A549 (cell line): ENCODE data around the gene ATAD5.

ENCODE experiments used
- NPAS2 ChIP-seq: fragments of 250-450 bp; sonication (Bioruptor Pico); IDR thresholded peaks from 2 replicates; pipeline ENCODE4 v1.8.0; 2022; ENCODE audit warnings: mild to moderate bottlenecking, moderate library complexity, borderline replicate concordance
- RAD21 ChIP-seq, 2 experiments: fragments of >200 bp in 1 of 2; sonication (Bioruptor Twin) in 1 of 2; formaldehyde crosslinking in 1 of 2; IDR thresholded peaks in 1 of 2; conservative IDR thresholded peaks in 1 of 2; 2 replicates in 1 of 2; 3 replicates in 1 of 2; pipeline ENCODE4 v1.6.1; 2012 to 2018; ENCODE audit warnings: inconsistent platforms in 1 of 2
- TF ChIP-seq, protein P1 (sequence below): fragments of >200 bp; sonication (Bioruptor Twin); formaldehyde crosslinking; IDR thresholded peaks from 3 replicates; pipeline ENCODE4 v1.5.1; 2016
- TF ChIP-seq, protein P2 (sequence below): fragments of 450-650 bp; IDR thresholded peaks from 2 replicates; pipeline ENCODE4 v1.6.1; 2014; ENCODE audit warnings: antibody characterized with exemption

DNA sequence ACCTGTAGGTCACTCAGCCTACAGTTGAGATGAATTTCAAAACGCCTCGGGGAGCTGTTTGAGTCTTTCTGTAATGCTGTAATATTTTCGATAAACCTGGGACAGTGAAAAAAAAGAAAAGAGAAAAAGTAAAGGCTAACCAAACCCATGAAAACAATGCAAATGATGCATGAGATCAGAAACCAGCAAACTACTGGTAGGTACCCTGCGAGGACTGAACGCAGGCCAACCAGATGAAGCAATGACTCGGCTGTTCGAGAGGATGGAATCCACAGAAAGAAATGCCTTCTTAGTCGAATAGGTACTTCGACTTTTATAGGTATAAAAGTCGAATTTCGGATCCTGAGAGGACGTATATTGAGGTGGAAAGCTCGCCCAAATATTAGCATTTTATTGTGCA, 509 bp upstream of the ATAD5 start:
- TF ChIP-seq, protein P1, sequence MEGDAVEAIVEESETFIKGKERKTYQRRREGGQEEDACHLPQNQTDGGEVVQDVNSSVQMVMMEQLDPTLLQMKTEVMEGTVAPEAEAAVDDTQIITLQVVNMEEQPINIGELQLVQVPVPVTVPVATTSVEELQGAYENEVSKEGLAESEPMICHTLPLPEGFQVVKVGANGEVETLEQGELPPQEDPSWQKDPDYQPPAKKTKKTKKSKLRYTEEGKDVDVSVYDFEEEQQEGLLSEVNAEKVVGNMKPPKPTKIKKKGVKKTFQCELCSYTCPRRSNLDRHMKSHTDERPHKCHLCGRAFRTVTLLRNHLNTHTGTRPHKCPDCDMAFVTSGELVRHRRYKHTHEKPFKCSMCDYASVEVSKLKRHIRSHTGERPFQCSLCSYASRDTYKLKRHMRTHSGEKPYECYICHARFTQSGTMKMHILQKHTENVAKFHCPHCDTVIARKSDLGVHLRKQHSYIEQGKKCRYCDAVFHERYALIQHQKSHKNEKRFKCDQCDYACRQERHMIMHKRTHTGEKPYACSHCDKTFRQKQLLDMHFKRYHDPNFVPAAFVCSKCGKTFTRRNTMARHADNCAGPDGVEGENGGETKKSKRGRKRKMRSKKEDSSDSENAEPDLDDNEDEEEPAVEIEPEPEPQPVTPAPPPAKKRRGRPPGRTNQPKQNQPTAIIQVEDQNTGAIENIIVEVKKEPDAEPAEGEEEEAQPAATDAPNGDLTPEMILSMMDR: no peak
- TF ChIP-seq, protein P2, sequence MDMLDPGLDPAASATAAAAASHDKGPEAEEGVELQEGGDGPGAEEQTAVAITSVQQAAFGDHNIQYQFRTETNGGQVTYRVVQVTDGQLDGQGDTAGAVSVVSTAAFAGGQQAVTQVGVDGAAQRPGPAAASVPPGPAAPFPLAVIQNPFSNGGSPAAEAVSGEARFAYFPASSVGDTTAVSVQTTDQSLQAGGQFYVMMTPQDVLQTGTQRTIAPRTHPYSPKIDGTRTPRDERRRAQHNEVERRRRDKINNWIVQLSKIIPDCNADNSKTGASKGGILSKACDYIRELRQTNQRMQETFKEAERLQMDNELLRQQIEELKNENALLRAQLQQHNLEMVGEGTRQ: no peak
- no peak for TF ChIP-seq NPAS2 (CRISPR knock-in tag)
- TF ChIP-seq RAD21 (conservative IDR thresholded peaks at IDR 0.05 in 1 of 2, IDR thresholded peaks at IDR 0.05 in 1 of 2): no peak
